ENCODE results near the gene KCNC3.

GRCh38 chr19:50376166-50377050, 47.2 kb upstream of the KCNC3 start, which contains the start of gene NR1H2:
- no peak for TF ChIP-seq CTCF (IDR thresholded peaks at IDR 0.05; ENCODE audit: poor library complexity)
- TF ChIP-seq EZH2 (IDR thresholded peaks at IDR 0.05; ENCODE audit: borderline replicate concordance), result no peak
